Natural killer cell (primary cell): ENCODE measurements around the gene FER. TPM values are rescaled to one million over a fixed set of nuclear protein-coding genes. Genes with fewer than 3 reads are reported as not detected.

Source experiments
- ATAC-seq, 3 donors: fragments of 150-1000 bp in 2 of 3; fragments of 200-7000 bp in 1 of 3; cut with Tn5 transposase; 1 replicate in 1 of 3; 2 replicates in 2 of 3; pipeline ENCODE4 v1.10.0; 2021; ENCODE audit warnings: mild to moderate bottlenecking in 2 of 3, moderate library complexity in 2 of 3
- DNase-seq, 2 donors: peaks; one replicate each; pipeline versions ENCODE4 v3.0.0 to v3.0.0-alpha.2; 2013 to 2021; ENCODE audit warnings: mixed read lengths in 1 of 2
- H3K27ac ChIP-seq: one replicate; pipeline ENCODE4 v1.5.1; 2013; ENCODE audit warnings: mild to moderate bottlenecking, low read length
- H3K27me3 ChIP-seq: one replicate; pipeline ENCODE4 v1.6.1; 2013; ENCODE audit warnings: low read length; ENCODE audit not compliant: control insufficient read depth, insufficient read depth
- H3K36me3 ChIP-seq: one replicate; pipeline ENCODE4 v1.6.1; 2013; ENCODE audit warnings: low read length; ENCODE audit not compliant: control insufficient read depth, insufficient read depth
- H3K4me1 ChIP-seq: one replicate; pipeline ENCODE4 v1.6.1; 2013; ENCODE audit warnings: low read length; ENCODE audit not compliant: control insufficient read depth, insufficient read depth
- H3K4me3 ChIP-seq: one replicate; pipeline ENCODE4 v1.5.1; 2013; ENCODE audit warnings: low read length
- H3K9me3 ChIP-seq: one replicate; pipeline ENCODE4 v1.6.1; 2013; ENCODE audit warnings: low read length; ENCODE audit not compliant: control insufficient read depth, insufficient read depth
- H3K27ac Mint-ChIP-seq, 2 donors: one replicate each; pipeline ENCODE4 v1.8.0; 2022; ENCODE audit warnings: mild to moderate bottlenecking in 2 of 2, mixed read lengths in 2 of 2, moderate library complexity in 1 of 2
- H3K27me3 Mint-ChIP-seq, 2 donors: one replicate each; pipeline ENCODE4 v1.8.0; 2022; ENCODE audit warnings: low read depth in 2 of 2, mixed read lengths in 2 of 2
- H3K36me3 Mint-ChIP-seq: one replicate; pipeline ENCODE4 v1.8.0; 2022; ENCODE audit warnings: mixed read lengths
- H3K4me1 Mint-ChIP-seq, 2 donors: one replicate each; pipeline ENCODE4 v1.8.0; 2022; ENCODE audit warnings: mixed read lengths in 2 of 2
- H3K4me3 Mint-ChIP-seq: one replicate; pipeline ENCODE4 v1.8.0; 2022; ENCODE audit warnings: mild to moderate bottlenecking, moderate library complexity, mixed read lengths
- H3K9me3 Mint-ChIP-seq, 2 donors: one replicate each; pipeline ENCODE4 v1.8.0; 2022; ENCODE audit warnings: mixed read lengths in 2 of 2
- WGBS: methylation state at CpG from one replicate; pipeline ENCODE4 v1.1.7; 2013; ENCODE audit warnings: missing lambda C conversion rate; ENCODE audit not compliant: insufficient coverage; 5-methylcytosine and 5-hydroxymethylcytosine counted together
- intact Hi-C: fragments of 100-400 bp; cut with micrococcal nuclease; formaldehyde crosslinking; loops from one replicate; pipeline ENCODE4 v1.14.2; 2022
- total RNA-seq, 4 donors: library from RNA; stranded (reverse); fragments of 120-200 nt in 1 of 4; gene quantifications; one replicate each; pipeline versions ENCODE4 v1.2.3 to v1.2.4, GENCODE V29; 2013 to 2022
- TF ChIP-seq, protein P1 (sequence below): fragments of 200-600 bp; IDR thresholded peaks from one replicate; pipeline ENCODE4 v1.8.0; 2022; ENCODE audit warnings: antibody characterized with exemption

Gene FER
- total RNA-seq, 3 donors from 2014 or later (not counting 1 experiment from before 2014, with no cell fraction given), result 17.3 to 25.2 (median 19.4) TPM

DNA sequence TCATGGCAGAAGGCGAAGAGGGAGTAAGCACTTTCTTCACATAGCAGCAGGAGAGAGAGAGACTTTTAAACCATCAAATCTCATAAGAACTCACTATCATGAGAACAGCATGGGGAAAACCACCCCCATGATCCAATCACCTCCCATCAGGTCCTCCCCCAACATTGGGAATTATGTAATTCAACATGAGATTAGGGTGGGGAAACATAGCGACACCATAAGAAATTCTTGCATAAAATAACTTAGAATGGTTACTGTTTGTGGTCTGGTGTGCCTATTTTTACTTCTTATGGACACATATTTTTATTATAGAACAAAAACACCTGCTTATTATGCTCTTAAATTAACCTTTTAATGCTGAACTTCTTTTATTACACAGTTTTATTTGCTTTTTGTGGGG is 364.0 kb downstream of the FER start:
- Histone ChIP-seq H3K27ac (no peak overlapping the region), H3K4me3 (no peak overlapping the region), H3K36me3 (no peaks in the 10 kb centered on the region), H3K4me1 (no peaks in the 10 kb centered on the region), H3K27me3 (no peaks in the 10 kb centered on the region), H3K9me3 (no peaks in the 10 kb centered on the region)
- Mint-ChIP-seq H3K36me3 (no peaks in the 10 kb centered on the region), H3K9me3 (peaks cover 0 to 3% of the 10 kb centered on the region in 2 donors), H3K4me3 (no peak overlapping the region), H3K27me3 (no peaks in the 10 kb centered on the region), H3K27ac (no peak overlapping the region), H3K4me1 (no peaks in the 10 kb centered on the region)
- intact Hi-C loops, result no loop called here
- WGBS, result 100% methylated on average over 1 of the region's 2 CpGs
- TF ChIP-seq, protein P1, sequence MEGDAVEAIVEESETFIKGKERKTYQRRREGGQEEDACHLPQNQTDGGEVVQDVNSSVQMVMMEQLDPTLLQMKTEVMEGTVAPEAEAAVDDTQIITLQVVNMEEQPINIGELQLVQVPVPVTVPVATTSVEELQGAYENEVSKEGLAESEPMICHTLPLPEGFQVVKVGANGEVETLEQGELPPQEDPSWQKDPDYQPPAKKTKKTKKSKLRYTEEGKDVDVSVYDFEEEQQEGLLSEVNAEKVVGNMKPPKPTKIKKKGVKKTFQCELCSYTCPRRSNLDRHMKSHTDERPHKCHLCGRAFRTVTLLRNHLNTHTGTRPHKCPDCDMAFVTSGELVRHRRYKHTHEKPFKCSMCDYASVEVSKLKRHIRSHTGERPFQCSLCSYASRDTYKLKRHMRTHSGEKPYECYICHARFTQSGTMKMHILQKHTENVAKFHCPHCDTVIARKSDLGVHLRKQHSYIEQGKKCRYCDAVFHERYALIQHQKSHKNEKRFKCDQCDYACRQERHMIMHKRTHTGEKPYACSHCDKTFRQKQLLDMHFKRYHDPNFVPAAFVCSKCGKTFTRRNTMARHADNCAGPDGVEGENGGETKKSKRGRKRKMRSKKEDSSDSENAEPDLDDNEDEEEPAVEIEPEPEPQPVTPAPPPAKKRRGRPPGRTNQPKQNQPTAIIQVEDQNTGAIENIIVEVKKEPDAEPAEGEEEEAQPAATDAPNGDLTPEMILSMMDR, result no peak
- DNase-seq (no peak), ATAC-seq (no peak)

DNA sequence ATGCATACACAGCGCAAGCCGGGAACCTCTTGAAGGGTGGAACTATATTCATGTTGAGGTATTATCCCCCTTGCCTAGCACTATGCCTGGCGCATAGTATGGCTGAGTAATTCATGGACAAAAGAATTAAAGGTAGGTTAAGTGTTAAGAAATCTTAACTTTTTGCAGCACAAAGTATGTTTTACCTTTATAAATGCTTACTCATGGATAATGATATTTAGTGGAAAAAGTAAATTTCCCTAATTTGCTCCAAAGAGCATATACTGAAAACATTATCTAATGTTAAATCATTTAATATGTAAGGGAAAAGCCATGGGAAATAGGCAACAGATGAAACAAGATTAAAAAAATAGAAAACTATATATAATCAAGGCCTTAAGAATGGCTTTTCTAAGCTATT is 365.9 kb downstream of the FER start:
- Mint-ChIP-seq H3K36me3 (no peaks in the 10 kb centered on the region), H3K9me3 (peaks cover 0 to 3% of the 10 kb centered on the region in 2 donors), H3K4me3 (no peak overlapping the region), H3K4me1 (no peaks in the 10 kb centered on the region), H3K27me3 (no peaks in the 10 kb centered on the region), H3K27ac (no peak overlapping the region)
- Histone ChIP-seq H3K9me3 (no peaks in the 10 kb centered on the region), H3K4me3 (no peak overlapping the region), H3K27me3 (no peaks in the 10 kb centered on the region), H3K36me3 (no peaks in the 10 kb centered on the region), H3K27ac (no peak overlapping the region), H3K4me1 (no peaks in the 10 kb centered on the region)
- no peak for DNase-seq
- WGBS, result 97% methylated on average over 3 of the region's 3 CpGs
- intact Hi-C loops, result no loop called here
- TF ChIP-seq, protein P1, result no peak
- ATAC-seq, result no peak

DNA sequence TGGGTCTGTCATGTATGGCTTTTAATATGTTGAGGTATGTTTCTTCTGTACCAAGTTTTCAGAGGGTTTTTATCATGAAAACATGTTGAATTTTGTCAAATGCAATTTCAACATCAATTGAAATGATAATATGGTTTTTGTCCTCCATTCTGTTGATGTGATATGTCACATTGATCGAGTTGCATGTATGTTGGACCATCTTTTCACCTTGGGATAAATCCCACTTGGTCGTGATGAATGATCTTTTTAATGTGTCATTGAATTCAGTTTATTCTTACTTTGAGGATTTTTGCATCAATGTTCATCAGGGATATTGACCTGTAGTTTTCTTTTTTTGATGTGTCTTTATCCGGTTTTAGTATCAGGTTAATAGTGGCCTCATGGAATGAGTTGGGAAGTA is 373.5 kb downstream of the FER start:
- TF ChIP-seq, protein P1, result no peak
- H3K27ac ChIP-seq, result no peak overlapping the region
- intact Hi-C loops, result no loop called here
- H3K4me1 ChIP-seq, result no peaks in the 10 kb centered on the region
- Mint-ChIP-seq H3K4me1 (no peaks in the 10 kb centered on the region), H3K9me3 (peaks cover 0 to 2% of the 10 kb centered on the region in 2 donors), H3K27ac (no peak overlapping the region), H3K36me3 (no peaks in the 10 kb centered on the region), H3K4me3 (no peak overlapping the region), H3K27me3 (no peaks in the 10 kb centered on the region)
- DNase-seq (no peak), ATAC-seq (no peak)
- no peaks in the 10 kb centered on the region for H3K36me3 ChIP-seq
- no peaks in the 10 kb centered on the region for H3K9me3 ChIP-seq
- H3K27me3 ChIP-seq, result no peaks in the 10 kb centered on the region
- 87% methylated on average over 3 of the region's 3 CpGs for WGBS
- no peak overlapping the region for H3K4me3 ChIP-seq

DNA sequence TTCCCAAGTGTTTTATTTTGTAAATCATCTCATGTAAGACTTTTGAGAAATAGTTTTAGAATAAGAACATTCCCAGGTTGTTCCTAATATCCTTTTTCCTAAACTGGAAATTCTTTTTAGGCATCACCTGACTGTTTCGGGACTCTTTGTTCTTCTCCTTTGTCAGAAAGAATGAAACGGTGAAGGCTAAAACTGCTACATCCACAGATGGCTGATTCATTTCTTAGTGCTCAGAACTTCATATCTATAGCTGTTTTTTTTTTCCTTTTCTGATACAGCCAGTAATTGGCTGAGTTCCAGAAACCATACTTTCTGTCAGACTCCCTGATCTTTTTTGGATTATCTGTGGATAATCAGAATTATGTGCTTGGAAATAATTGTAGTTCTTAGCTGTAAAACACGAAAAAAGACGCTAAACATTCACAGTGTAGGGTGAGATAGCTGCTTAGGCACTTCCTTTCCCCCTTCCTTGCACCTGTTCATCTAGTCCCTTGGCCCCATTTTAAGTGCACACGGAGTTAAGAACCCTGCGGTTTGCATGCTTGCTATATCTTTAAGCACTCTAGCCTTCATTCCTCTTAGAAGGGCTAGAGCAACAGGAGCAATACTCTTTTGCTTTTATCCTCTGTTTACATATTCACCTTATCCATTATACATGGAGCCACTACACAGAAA is 378.2 kb downstream of the FER start:
- Mint-ChIP-seq H3K9me3 (peaks cover 0 to 2% of the 10 kb centered on the region in 2 donors), H3K4me1 (no peaks in the 10 kb centered on the region), H3K27me3 (no peaks in the 10 kb centered on the region), H3K27ac (no peak overlapping the region), H3K36me3 (no peaks in the 10 kb centered on the region), H3K4me3 (no peak overlapping the region)
- TF ChIP-seq, protein P1, result no peak
- no peaks in the 10 kb centered on the region for H3K36me3 ChIP-seq
- intact Hi-C loops, result no loop called here
- ATAC-seq (no peak), DNase-seq (no peak)
- H3K27me3 ChIP-seq, result no peaks in the 10 kb centered on the region
- H3K4me3 ChIP-seq, result no peak overlapping the region
- WGBS, result 94% methylated on average over 6 of the region's 6 CpGs
- H3K27ac ChIP-seq, result no peak overlapping the region
- no peaks in the 10 kb centered on the region for H3K4me1 ChIP-seq
- no peaks in the 10 kb centered on the region for H3K9me3 ChIP-seq
